Stimulated activated CD8-positive, alpha-beta memory T cell treated with anti-CD3 and anti-CD28 coated beads, Interleukin-15, amount 100 ng/mL, for 48 hours (primary cell): ENCODE measurements around the gene TNK1.

Experiments
- DNase-seq, 2 donors: peaks; one replicate each; pipeline ENCODE4 v3.0.0-alpha.2; 2020; ENCODE audit warnings: low read depth in 2 of 2

The TNK1 gene

DNA sequence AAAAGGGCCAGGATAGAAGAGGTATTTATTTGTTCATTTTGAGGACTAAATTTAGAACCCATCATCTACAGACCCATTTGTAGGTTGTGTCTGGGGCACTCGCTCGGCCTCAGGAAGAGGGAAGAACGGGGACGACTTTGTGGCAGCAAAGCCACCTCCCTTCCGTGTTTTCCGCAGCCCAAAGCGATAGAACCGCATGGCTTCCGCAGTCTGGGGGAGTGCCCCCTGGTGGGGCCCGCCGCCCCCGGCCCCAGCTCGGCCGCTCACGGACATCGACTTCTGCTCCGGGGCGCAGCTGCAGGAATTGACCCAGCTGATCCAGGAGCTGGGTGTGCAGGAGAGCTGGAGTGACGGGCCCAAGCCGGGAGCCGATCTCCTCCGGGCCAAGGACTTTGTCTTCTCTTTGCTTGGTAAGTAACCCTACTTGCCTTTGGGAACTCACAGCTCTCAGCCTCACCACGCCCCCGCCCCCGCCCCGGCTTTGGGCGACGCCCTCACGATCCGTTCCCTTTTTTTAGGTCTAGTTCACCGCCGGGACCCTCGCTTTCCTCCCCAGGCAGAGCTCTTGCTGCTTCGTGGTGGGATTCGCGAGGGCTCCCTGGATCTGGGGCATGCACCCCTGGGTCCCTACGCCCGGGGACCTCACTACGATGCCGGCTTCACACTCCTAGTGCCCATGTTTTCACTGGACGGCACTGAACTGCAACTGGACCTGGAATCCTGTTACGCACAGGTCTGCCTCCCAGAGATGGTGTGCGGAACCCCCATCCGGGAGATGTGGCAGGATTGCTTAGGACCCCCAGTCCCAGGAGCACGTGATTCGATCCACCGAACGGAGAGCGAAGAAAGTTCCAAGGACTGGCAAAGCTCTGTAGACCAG, 55.0 kb downstream of the TNK1 start:
- DNase-seq = peak in 1 of 2 donors; percentile 42

DNA sequence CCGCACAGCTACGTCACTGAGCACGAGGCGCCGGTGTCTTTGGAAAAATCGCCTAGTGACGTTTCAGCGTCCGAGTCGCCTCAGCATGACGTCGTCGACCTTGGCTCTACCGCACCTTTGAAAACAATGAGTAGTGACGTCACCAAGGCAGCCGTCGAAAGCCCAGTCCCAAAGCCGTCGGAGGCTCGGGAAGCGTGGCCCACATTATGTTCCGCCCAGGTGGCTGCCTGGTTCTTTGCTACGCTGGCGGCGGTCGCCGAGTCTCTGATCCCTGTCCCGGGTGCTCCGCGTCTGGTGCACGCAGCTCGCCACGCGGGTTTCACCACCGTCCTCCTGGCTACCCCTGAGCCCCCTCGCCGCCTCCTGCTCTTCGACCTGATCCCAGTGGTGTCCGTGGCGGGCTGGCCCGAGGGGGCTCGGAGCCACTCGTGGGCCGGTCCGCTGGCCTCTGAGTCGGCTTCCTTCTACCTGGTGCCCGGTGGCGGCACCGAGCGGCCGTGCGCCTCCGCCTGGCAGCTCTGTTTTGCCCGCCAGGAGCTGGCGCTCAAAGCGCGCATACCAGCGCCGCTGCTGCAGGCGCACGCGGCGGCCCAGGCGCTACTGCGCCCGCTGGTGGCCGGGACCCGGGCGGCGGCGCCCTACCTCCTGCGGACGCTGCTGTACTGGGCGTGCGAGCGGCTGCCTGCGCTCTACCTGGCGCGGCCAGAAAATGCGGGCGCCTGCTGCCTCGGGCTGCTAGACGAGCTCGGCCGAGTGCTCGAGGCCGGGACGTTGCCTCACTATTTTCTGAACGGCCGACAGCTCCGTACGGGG, 55.9 kb downstream of the TNK1 start:
- peak; percentile 77 to 83 for DNase-seq

DNA sequence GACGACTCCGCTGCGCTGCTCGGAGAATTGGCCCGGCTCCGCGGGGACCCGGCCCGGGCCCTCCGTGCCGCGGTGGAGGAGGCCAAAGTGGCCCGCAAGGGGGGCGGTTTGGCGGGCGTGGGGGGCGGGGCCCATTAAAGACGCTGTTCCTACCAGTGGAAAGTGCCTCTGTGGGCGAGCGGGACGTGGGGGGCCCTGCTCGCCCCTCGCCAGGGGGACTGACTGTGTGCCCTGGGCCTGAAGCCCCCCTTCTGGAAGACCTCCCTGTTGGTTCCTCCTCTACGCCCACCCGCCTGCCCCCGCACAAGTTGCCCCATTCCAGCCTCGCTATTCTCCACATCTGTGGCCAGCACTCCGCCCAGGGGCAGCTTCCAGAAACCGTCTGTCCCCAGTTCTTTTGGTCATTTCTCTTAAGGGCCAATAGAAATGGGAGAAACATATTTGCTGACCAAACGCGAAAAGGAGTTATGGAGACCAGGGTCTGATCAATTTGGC, 56.5 kb downstream of the TNK1 start:
- no peak for DNase-seq

DNA sequence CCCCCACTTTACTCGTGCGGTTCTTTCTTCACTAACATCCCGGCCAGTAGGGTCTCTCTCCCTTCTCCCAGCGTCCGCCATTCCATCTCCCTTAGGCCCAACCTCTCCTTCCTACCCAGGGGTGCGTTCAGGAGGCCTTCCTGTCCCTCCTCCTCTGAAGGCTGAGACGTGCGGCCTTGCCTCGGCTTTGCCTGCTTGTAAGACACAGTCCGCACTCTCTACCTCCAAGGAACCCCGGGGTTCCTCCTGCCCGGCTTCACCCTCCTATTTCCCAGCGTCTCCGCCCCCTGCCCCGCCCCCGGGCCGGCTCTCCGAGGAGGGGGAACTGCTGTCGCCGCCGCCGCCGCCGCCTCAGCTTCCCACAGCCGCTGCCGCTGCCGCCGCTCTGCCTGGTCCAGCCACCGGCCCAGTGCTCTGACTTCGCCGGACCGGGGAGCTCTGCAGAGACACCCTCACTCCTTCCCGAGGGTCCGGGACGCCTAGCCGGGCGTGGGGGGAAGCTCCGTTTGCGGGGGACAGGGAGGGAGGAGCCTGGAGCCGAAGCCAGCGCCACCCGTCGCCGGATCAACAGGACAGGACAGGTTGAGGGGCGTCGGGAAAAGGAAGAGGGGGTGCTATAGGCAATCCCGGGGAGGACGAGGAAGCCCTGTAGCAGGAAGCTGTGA, 57.2 kb downstream of the TNK1 start:
- DNase-seq = no peak

DNA sequence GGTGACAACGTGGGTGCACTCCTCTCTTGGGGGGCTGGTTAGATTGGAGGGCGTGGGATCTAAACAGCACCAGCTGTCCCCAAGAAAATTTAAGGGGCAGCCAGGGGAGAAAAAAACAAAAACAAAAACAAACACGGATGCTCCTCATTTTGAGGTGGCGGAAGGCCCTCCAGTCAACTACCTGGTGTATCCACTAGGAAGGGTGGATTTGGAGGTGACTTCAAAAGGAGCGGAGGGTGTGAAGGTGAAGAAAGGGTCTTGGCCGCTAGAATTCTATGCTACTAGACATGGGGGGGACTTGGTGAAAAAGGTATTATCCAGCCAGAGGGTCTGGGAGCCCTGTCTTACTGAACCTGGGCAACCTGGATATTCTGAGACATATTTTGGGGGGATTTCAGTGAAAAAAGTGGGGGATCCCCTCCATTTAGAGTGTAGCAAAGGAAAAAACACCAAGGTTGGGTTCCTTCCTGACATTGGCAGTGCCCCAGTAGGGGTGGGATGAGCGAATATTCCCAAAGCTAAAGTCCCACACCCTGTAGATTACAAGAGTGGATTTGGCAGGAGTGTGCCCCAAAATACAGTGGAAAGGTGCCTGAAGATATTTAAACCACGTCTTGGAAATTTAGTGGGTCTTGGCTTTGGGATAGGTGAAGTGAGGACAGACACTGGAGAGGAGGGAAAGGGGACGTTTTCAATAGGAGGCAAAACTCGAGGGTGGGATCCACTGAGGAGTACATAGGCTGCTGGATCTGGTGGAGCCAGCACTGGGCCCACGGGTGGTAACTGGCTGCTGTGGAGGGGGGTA, 58.0 kb downstream of the TNK1 start:
- DNase-seq = no peak
